HG03558 (cell line): ENCODE data around the gene SLAIN1.

Experiments used
- ATAC-seq: cut with Tn5 transposase; IDR thresholded peaks from one replicate; pipeline ENCODE4 v1.9.1; 2021; ENCODE audit warnings: moderate number of reproducible peaks; ENCODE audit not compliant: unreplicated experiment; ENCODE audit errors: extremely low read depth

Gene SLAIN1

DNA sequence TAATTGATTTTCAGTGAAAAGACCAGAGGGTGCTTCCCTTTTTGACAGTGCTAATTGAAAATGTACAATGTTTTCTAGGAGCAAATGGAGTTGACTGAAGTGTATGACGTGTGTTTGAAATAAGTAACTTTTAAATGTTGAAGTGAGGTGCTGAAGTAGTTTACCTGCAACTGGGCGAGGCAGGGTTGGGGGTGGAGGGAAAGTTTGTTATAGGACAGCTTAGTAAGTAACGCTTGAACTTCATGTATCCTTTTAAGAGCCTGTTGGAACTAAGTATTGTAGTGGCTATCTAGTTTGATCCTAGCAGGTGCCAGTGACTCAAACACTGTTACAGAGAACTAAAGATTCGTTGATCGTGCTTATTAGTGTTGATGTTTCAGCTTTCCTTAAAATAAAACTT is 5.9 kb downstream of the SLAIN1 start:
- no peak for ATAC-seq

DNA sequence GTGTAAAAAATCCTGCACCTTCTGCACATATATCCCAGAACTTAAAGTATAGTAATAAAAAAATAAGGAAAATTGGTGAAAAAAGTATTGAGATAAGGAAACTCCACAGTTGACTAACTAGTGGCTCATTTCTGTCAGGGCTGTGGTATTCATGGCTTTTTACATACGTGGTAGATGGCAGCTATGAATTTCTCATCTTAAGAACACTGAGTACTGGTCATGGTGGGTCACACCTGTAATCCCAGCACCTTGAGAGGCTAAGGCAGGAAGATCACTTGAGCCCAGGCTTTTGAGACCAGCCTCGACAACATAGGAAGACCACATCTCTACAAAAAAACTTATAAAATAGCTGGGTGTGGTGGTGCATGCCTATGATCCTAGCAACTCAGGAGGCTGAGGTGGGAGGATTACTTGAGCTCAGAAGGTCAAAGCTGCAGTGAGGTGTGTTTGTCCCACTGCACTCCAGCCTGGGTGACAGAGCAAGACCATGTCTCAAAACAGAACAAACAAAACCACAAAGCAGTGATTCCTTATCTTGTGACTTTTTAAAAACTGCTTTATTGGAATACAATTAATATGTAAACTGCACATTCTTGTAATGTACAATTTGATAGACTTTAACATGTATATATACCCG is 16.8 kb downstream of the SLAIN1 start:
- no peak for ATAC-seq

DNA sequence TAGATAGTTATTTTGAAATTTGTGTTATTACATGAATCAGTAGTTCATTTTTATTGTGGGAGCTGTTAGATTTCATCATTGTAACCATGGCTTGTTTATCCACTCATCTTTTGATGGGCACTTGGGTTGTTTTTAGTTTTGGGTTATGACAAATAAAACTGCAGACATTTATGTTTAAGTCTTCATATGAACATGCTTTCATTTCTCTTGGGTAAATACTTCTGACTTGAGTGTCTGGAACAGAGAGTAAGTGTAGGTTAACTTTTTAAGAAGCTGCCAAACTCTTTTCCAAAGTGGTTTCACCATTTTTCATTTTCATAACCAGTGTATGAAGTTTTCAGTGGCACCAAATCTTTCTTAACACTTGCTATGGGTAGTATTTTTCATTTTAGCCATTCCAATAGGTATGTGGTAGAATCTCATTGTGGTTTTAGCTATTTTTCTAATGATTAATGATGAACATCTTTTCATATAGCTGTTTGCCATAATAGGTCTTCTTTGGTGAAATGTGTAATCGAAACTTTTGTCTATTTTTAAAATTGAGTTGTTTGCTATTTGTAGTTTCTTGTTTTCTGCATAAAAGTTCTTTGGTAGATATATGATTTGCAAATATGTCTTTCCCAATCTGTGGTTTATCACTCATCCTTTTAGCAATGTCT is 17.9 kb downstream of the SLAIN1 start:
- ATAC-seq: no peak

DNA sequence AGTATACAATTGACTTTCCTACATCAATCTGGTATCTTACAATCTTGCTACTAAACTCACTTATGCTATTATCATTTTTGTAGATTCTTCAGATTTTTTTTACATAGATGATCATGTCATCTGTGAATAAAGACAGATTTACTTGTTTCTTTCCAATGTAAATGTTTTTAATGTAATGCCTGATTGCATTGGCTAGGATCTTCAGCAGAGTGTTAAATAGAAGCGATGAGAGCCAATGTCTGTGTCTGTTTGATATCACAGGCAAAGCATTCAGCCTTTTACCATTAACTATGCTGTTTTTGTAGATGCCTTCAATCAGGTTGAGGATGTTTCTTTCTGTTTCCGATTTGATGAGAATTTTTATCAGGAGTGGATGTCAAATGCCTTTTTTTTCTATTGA is 19.2 kb downstream of the SLAIN1 start:
- no peak for ATAC-seq

DNA sequence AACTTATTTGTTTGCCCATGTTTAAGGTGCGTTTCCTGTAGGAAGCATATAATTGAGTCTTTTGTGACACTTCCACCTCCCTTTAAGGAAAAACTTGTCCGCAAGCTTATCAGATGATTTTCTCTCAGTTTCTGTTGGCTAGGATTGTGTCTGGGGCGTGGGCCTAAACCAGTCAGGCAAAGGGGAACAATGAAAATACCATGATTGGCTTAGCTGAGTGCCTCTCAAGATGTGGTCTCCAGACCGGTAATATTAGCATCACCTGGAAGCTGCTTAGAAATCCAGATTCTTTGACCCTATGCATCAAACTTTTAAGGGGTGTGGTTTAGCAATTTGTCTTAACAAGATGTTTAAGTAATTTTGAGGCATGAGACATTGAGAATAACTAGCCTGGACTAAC is 20.0 kb downstream of the SLAIN1 start:
- no peak for ATAC-seq

DNA sequence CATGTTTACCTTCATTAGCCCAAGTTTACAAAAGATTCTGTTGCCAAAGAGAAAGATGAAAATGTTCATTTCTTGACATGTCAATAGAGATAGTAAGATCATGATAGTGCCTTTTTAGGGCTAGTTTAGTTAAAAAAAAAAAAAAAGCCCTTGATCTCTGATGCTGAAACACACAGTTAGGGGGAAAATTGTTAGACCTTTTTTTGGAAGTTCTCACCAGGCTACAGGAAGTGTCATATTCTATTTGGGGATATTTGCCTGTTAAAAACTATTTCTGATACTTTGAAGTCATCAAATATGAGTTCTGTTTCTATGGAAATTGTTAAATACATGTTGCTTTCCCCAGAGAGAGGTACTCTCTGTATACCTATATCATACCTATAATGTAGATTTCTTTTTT is 21.6 kb downstream of the SLAIN1 start:
- no peak for ATAC-seq

DNA sequence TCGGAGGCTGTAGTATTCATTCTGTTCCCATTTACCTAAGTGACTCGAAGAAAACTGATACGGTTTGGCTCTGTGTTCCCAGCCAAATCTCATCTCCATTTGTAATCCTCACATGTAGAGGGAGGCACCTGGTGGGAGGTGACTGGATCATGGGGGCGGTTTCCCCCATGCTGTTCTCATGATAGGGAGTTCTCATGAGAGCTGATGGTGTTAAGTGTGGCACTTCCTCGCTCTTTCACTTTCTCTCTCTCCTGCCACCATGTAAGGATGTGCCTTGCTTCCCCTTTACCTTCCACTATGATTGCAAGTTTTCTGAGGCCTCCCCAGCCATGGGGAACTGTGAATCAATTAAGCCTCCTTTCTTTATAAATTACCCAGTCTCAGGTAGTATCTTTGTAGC is 23.5 kb downstream of the SLAIN1 start:
- ATAC-seq: no peak

DNA sequence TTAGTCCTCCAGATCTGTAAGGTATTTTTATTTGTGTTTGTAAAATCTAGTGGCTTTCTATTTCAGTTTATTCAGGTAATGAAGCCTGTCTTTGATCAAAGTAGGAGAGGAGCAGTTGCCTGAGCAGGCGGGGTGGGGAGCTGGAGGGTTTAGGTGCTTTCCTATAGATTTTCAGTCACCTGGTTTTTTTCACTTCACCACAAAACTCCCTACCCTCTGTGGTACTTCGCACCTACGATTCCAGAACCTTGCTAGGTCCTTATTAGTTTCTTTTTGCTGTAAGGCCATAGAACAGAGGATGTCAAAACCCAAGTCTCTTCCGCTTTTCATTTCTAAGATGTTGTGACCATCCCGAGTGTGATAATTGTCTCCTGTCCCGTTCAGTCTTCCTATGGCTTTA is 26.6 kb downstream of the SLAIN1 start:
- peak; percentile 54 for ATAC-seq

DNA sequence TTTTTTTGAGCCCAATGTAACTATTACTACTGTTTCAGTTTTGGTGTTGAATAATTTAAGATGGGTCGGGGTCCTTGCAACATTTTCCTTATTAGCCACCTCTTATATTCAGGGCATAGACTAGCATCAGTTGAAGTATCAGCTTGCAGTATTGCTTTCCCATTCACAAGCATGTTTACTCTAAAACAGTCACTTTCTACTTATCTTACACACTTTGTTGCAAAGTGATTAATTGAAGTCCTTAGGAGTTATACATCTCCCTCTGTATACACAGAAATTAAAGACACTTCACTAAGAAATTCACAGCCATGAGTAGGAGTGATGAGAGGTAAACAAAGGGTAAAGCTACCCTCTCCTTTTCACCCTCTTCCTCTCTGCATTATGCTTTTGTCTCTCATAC is 27.6 kb downstream of the SLAIN1 start:
- no peak for ATAC-seq

DNA sequence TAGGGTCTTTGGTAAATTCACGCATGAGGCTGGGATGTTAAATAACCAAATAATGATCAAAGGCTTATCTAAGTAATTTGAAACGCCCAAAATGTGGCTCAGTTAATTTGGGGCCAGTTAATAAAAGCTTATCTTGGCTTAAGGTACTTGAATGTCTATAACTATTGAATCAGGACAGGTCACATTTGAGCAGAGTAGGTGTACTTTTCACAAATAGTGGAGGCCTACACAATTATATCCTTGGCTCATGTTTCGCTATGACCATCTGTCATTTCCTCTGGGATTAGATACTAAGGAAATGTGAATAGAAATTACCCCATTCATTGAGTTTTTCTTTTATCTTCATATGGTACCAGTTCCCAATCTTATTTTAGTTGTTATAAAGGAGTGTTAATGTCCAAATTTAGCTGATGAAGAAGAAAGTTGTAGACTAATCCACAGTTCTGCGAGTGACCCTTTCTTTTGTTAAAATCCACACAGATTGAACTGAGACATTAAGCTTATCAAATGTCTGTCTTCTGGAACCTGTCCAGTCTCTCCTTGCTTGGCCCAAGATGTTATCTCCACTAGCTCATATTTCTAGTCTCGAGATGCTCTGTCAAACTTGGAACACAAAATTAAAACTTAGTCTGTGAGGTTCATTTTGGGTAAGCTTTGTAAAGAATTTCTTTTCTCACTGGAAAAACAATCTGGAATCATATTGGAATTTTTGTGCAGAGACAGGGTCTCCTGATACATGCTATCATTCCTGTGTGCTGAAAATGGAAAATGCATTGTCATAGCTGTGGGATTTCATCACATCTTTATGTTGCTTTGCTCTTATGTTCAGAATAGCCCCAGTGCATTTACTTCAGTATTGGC is 31.0 kb downstream of the SLAIN1 start:
- ATAC-seq: no peak

DNA sequence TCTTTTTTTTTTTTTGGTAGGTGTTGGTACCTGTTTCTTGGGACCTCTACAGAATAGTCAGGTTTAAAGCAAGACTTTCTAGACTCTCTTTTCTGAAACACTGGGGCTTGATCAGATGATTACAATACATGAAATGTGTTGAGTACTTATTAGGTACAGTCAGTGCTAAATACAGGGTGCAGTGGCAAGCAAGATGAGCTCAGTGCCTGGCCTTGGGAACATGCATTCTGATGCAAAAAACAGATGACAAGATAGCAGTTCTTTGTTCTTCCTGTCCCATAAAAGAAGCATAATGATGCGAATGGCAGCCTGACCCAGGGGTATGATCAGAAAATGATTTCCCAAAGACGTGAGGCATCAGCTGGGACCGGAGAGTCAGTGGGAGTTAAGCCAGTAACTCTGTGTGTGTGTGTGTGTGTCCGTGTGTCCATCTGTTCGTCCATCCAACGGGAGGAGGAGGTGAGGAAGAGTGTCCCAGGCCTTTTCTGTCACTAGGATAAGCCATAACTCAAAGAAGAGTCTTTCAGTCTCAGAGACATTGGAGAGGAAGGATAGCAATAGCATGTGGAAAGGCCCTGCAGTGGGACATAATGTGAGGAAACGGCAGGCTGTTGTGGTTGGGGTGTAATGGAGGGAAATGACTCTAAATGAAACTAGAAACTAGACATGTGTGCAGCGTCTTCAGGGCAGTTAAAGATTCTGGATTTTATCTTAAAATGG is 32.2 kb downstream of the SLAIN1 start:
- ATAC-seq: peak; percentile 96

DNA sequence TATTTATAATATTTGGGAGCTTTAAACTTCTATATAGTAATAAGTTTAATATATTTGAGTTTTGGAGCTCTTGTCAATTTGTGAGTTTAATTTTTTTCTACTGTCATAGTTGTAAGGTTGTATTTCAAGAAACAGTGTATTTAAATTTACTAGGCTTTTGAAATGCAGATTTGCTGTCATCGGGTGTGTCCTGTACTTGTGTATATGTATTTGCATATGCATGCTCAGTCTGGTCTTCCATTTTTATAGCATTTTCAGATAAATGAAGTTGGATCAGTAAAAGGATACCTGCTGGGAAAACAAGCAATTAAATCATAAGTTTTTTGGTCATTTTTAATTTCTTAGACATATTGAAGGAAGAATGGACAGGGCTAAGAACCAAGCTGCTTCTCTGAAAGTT is 33.1 kb downstream of the SLAIN1 start:
- no peak for ATAC-seq

DNA sequence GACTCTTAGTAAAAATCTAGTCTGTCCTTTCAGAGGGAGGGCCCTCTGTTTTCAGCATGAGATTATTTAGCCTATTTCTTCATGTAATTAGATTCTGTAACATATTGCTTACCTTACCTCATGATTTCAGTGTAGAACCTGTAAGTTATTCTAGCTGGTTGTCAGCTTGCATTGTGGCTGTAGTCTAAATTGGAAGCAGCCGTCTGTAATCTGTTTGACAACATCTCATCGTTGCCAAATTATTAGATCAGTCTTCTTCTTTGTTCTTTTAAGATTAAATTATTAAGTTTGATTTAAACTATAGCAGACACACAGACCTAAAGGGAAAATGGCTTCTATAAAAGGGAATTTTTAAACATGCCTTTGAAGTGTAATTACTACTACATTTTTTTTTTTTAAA is 34.8 kb downstream of the SLAIN1 start:
- no peak for ATAC-seq

DNA sequence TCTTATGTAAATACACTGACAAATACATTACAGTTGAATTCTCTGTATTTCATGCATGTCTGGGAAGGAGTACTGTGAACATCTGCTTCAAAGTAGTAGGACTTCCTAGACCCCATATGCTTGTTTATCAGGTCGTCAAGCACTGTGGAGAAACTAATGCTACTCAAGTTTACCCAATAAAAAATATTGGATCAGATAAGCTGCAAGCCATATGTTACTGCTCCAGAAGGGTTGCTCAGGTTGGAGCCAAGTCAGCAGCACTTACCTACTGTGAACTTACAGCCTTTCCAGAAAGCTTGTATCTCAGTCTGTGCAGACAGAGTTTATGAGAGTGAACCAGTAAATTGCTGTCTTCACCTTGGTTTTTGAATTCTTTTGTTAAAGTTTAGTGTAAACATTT is 36.2 kb downstream of the SLAIN1 start:
- no peak for ATAC-seq

DNA sequence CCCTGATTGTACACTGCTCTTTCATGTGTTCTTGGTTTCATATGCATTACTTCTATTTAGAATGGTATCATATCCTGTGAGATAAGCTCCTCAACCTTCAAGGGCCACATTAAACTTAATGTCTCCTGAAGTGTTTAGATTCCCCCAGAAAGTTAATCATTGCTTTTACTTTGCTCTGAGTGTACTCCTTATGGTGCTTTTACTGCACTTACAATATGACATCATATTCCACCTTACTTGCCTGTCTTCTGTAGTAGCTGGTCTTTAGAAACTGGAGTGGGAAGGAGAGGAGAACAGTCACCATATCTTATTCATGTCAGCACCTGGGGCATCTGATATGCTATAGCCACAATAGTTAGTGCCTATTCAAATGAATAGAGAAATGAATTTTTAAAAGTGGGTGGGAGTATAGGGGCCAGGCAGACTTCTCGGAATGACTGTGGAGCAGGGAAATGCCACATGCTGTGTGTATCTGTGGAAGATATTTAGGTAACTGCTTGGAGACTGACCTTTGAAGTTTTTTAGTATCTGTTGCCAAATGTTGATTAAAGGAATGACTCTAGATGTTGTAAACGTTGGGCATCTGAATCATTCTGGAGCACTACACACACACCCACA is 40.2 kb downstream of the SLAIN1 start:
- peak; percentile 68 for ATAC-seq

DNA sequence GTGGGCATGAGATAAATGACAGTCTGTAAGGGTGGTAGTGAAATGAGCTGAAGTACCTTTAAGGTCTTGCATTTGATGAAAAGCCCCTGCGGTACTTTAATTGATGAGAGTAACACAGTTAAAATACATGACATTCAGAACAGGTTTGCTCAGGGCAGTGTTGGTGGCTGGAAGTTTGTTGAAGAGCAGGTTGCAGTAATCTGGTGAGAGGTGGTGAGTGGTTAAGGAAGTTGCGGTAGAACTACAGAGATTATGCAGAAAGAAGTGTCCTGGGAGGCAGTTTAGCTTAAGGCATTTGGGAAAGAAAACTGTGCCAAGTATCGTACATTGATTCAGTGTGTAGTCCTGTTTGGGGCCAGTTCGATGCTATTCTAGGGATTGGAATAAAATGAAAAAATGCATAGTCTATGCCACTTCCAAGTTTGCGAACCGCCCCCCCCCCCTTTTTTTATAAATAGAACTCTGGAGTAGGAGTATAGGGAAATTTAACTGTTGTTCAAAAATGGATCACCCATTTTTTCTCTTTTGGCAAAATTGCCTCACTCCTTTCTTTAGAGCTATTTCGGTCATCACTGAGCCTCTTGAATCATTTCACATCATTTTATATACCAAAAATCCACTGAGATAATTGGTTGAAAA is 42.7 kb downstream of the SLAIN1 start:
- ATAC-seq: no peak

DNA sequence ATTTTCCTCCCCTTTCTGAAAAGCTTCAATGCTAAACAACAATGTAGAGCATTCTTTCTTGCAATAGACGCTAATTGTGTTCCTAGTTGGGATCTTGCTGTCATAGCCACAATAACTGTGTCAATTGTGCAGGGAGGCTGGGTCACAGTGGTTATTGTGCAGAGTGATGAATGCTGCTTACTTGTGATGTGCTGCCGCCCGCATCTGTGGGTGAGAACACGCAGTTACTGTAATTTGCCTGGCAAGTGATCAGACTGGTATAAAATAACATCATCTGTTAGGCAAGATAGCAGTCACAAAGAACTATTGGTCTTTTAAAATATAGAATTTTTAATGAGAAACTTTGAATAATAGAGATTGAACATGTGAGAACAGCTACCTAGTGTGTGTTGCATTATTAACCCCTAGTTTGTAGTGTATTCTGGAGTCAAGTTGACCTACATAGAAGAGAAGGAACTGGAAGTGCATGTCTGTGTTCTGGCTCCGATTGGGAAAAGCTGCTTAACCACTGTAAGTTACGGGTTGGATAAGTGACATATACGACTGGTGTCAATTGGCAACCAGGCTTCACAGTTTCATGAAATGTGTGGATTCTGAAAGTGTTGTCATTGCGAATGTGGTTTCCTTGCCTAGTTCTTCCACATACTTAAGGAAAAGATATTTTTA is 43.6 kb downstream of the SLAIN1 start:
- no peak for ATAC-seq

DNA sequence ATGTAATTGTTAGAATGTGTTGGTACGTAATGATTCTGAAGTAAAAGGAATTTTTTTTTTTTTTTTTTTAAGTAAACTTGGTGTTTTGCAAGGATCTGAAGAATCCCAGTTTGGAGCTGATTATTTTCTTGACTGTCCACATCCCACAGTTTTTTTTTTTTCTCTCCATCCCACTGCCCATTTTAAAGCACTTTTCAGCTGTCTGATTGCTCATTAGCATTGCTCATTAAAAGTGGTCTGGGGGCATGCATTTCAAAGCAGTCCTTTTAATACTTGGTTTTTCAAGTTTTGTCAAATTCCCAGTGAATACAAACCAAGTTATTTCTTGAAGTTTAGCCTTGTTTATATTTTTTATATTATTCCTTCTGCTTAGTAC is 44.1 kb downstream of the SLAIN1 start:
- ATAC-seq: no peak

DNA sequence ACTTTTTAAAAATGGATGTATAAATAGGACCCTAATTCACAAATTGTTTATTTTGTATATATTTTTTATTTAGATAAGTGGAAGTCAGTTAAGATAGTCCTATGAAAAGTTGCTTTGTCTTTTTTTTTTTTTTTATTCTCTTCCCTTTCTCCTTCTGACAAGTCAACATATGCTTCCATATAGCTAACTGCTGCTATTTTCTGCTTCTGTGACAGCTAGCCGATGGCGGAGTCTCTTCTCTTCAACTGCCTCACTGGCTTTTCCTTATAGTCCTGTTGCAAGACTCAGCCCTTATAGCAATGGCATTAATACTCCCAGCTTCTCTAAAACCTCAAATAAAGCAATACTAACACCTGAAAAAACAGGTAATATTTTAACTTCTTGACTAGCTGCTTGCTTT is 45.3 kb downstream of the SLAIN1 start:
- no peak for ATAC-seq
